GM18870 (cell line): ENCODE data around the gene DNMT3B.

ENCODE experiments used
- ATAC-seq: cut with Tn5 transposase; IDR thresholded peaks from one replicate; pipeline ENCODE4 v1.9.1; 2021; ENCODE audit warnings: moderate library complexity; ENCODE audit not compliant: unreplicated experiment

The DNMT3B gene

GRCh38 chr20:32820698-32821377 is 58.7 kb downstream of the DNMT3B start:
- no peak for ATAC-seq

- no peak for ATAC-seq
These were observed 60.0 kb downstream of the DNMT3B start for GRCh38 chr20:32822225-32822624.

GRCh38 chr20:32823078-32823477 is 60.9 kb downstream of the DNMT3B start:
- no peak for ATAC-seq

- no peak for ATAC-seq
These were observed 61.8 kb downstream of the DNMT3B start for GRCh38 chr20:32823737-32824588.

- ATAC-seq: no peak
These were observed 66.0 kb downstream of the DNMT3B start for GRCh38 chr20:32828029-32828680.

- no peak for ATAC-seq
These were observed 67.3 kb downstream of the DNMT3B start for GRCh38 chr20:32829311-32830005.

GRCh38 chr20:32830437-32830836 is 68.3 kb downstream of the DNMT3B start:
- ATAC-seq: no peak

GRCh38 chr20:32831982-32832381 is 69.8 kb downstream of the DNMT3B start:
- no peak for ATAC-seq

- no peak for ATAC-seq
These were observed 70.5 kb downstream of the DNMT3B start for GRCh38 chr20:32832664-32833063.

GRCh38 chr20:32834972-32835371 is 72.8 kb downstream of the DNMT3B start:
- no peak for ATAC-seq

- no peak for ATAC-seq
These were observed 75.0 kb downstream of the DNMT3B start for GRCh38 chr20:32837157-32837556.

GRCh38 chr20:32839227-32839981 is 77.2 kb downstream of the DNMT3B start:
- ATAC-seq: no peak

- ATAC-seq: no peak
These were observed 77.7 kb downstream of the DNMT3B start for GRCh38 chr20:32839982-32840285.

GRCh38 chr20:32841174-32841573 is 79.0 kb downstream of the DNMT3B start:
- no peak for ATAC-seq

GRCh38 chr20:32841632-32842031 is 79.4 kb downstream of the DNMT3B start:
- ATAC-seq: no peak

- ATAC-seq: no peak
These were observed 80.7 kb downstream of the DNMT3B start for GRCh38 chr20:32842688-32843524.

GRCh38 chr20:32845786-32846185 is 83.6 kb downstream of the DNMT3B start:
- no peak for ATAC-seq

GRCh38 chr20:32846852-32847251 is 84.7 kb downstream of the DNMT3B start:
- no peak for ATAC-seq

- no peak for ATAC-seq
These were observed 85.8 kb downstream of the DNMT3B start for GRCh38 chr20:32847964-32848363.

- ATAC-seq: no peak
These were observed 86.7 kb downstream of the DNMT3B start for GRCh38 chr20:32848846-32849245.
